Raji (cell line): ENCODE data around the gene SLC5A6.

Experiments used
- POLR2A ChIP-seq: IDR thresholded peaks from 2 replicates; pipeline ENCODE4 v1.6.1; 2011; ENCODE audit warnings: low read depth, low read length, control low read depth; ENCODE audit not compliant: insufficient read depth

SLC5A6 gene

DNA sequence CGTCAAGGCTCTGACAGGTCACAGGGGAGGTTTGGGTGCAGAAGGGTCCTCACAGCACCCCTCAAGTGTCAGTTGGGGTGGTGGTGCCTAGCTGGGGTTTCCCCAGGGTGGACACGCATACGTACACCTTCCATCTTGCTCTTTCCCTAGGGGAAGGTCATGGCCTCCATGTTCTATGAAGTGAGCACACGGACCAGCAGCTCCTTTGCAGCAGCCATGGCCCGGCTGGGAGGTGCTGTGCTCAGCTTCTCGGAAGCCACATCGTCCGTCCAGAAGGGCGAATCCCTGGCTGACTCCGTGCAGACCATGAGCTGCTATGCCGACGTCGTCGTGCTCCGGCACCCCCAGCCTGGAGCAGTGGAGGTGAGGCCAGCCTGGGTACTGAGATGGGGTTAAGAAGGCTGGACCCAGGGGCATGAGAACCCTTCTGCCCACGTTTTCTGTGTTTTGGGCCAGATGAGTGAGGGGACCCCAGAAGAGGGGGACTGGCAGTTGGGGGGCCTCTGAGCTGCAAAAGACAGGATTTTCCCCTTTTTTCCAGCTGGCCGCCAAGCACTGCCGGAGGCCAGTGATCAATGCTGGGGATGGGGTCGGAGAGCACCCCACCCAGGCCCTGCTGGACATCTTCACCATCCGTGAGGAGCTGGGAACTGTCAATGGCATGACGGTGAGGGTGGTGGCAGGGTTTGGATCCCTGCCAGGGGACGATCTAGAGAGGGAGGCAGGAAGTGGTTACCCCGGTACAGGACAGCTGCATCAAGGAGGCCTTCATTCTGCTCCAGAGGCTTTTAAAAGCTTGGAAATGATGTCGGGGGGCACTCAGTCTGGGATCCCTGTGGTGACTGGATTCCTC, 29.9 kb upstream of the SLC5A6 start:
- no peak for TF ChIP-seq POLR2A

DNA sequence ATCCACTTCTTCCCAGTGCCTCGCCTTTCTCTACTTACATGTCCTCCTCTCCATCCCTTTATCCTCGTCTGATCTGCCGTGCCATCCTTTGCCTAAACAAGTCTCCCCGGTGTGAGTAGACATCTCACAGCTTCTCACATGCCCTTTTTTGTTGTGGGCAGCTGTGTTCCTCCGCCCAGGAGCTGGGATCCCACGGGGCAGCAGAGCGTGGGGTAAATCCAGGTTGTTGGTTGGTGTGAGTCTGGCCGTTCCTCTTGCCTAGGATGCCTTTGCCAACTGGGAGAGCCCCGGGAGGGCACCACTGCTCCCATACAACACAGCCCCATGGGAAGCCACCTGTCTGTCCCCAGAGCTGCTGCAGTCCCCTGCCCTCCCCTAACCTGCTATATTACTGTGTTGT, 28.3 kb upstream of the SLC5A6 start:
- no peak for TF ChIP-seq POLR2A

DNA sequence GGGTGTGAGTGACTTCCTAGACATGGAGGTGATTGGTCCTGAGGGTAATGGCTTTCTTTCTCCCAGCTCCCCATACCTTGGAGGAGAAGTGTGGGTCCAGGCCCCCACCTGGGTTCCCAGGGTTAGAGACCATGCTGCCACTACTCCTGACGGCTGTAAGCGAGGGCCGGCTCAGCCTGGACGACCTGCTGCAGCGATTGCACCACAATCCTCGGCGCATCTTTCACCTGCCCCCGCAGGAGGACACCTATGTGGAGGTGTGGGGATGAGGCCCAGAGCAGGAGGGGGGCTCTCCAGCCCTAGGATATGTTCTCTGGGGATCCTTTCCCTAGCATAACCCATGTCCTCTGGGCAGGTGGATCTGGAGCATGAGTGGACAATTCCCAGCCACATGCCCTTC, 26.9 kb upstream of the SLC5A6 start:
- TF ChIP-seq POLR2A = no peak

DNA sequence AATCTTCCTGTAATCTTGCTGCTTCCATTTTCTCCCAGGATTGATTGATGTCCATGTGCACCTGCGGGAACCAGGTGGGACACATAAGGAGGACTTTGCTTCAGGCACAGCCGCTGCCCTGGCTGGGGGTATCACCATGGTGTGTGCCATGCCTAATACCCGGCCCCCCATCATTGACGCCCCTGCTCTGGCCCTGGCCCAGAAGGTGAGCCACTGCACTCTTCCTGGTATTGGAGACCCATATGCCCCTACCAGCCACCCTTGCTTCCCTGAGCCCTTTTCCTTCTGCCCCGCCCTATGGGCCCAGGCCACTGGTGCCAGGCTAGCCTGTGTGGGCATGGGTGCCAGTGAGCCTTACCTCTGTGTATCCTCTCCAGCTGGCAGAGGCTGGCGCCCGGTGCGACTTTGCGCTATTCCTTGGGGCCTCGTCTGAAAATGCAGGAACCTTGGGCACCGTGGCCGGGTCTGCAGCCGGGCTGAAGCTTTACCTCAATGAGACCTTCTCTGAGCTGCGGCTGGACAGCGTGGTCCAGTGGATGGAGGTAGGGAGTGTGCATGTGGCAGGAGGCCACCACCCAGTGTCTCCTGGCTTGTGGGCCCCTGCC, 25.4 kb upstream of the SLC5A6 start:
- TF ChIP-seq POLR2A = no peak

DNA sequence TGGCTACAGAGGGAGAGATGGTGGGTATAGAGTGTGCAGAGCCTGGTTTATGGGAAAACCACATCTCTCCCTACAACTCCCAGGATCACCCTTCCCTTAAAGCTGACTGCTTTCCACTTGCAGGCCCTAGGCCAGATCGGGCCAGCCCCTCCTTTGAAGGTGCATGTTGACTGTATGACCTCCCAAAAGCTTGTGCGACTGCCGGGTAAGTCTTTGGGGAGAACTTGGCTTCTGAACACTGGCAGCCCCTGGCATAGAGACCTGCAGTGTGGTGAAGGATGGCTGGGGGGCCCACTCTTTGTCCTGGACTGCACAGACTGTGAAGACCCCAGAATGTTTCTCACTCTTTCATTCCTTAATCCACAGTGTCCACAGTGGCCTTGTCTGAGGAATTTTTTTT, 24.6 kb upstream of the SLC5A6 start:
- no peak for TF ChIP-seq POLR2A

DNA sequence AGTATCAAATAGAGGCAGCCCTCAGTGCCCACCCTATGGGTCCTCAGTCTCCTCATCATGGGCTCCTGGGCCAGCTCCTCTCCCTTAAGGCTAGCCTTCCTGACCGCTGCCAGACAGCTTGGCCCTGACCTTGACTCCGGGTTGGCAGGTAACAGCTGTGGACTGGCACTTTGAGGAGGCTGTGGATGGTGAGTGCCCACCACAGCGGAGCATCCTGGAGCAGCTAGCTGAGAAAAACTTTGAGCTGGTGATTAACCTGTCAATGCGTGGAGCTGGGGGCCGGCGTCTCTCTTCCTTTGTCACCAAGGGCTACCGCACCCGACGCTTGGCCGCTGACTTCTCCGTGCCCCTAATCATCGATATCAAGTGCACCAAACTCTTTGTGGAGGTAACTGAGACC, 24.1 kb upstream of the SLC5A6 start:
- TF ChIP-seq POLR2A = no peak

DNA sequence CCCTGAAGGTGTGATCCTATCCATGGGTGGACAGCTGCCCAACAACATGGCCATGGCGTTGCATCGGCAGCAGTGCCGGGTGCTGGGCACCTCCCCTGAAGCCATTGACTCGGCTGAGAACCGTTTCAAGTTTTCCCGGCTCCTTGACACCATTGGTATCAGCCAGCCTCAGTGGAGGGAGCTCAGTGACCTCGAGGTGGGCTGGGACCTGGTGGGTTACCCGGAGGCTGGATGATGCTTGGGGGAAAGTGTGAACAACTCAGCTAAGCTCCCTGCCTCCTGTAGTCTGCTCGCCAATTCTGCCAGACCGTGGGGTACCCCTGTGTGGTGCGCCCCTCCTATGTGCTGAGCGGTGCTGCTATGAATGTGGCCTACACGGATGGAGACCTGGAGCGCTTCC, 21.3 kb upstream of the SLC5A6 start:
- no peak for TF ChIP-seq POLR2A

DNA sequence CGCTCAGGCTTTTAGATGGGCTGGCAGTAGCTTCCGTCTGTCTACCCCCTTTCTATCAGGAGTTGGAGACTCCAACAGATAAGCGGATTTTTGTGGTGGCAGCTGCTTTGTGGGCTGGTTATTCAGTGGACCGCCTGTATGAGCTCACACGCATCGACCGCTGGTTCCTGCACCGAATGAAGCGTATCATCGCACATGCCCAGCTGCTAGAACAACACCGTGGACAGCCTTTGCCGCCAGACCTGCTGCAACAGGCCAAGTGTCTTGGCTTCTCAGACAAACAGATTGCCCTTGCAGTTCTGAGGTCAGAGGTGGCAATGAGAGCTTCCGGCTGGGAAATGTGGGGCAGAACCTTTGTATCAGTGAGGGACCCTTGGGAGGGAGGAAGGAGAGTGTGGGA, 19.9 kb upstream of the SLC5A6 start:
- no peak for TF ChIP-seq POLR2A

DNA sequence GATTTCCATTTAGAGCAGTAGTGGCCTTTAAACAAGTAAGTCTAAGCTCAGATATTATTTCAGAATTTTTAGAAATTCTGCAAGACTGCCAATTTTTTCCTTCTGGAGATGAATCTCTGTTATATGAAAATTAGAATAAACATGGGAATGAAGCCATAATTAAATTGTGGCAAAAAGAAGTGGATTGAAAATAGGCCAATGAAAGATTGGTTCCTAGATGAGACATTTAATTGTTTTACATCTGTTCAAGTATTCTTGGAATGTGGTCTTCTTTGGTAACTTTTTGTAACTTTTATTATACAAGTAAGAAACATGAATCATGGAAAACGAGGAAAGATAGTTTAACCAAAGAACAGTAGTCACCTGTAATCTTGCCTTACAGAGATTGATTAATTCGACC, 15.4 kb upstream of the SLC5A6 start:
- no peak for TF ChIP-seq POLR2A

DNA sequence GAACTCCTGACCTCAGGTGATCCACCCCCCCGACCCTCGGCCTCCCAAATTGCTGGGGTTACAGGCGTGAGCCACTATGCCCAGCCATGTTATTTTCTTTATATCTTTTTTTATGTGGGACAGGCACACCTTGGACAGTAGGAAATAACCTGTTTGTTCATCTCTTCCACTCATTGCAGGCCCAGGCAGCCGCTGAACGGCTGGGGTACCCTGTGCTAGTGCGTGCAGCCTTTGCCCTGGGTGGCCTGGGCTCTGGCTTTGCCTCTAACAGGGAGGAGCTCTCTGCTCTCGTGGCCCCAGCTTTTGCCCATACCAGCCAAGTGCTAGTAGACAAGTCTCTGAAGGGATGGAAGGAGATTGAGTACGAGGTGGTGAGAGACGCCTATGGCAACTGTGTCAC, 13.5 kb upstream of the SLC5A6 start:
- no peak for TF ChIP-seq POLR2A

DNA sequence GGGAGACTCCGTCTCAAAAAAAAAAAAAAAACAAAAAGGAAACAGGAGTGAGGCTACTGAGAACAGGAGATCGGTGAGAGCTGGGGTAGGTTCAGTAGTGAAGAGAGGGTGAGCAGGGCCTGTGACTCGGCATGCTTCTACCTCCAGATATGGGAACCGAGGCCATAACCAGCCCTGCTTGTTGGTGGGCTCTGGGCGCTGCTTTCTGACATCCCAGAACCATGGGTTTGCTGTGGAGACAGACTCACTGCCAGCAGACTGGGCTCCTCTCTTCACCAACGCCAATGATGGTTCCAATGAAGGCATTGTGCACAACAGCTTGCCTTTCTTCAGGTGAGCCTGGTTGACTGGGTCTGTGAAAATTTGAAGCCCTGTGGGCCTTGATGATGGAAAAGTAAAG, 11.3 kb upstream of the SLC5A6 start:
- TF ChIP-seq POLR2A = no peak

DNA sequence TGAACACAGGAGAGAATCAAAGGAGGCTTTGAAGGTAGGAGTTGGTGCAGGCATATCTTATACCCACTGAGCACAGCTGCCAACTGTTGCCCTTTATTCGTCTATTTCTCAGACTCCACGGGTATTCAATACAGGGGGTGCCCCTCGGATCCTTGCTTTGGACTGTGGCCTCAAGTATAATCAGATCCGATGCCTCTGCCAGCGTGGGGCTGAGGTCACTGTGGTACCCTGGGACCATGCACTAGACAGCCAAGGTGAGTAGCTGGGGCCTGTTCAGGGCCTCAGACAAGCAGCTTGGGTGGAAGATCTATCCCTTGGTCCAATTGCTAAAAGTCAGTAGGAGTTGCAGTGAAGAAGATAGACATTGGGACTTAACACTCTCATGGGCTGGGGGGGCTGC, 10.3 kb upstream of the SLC5A6 start:
- TF ChIP-seq POLR2A = no peak

DNA sequence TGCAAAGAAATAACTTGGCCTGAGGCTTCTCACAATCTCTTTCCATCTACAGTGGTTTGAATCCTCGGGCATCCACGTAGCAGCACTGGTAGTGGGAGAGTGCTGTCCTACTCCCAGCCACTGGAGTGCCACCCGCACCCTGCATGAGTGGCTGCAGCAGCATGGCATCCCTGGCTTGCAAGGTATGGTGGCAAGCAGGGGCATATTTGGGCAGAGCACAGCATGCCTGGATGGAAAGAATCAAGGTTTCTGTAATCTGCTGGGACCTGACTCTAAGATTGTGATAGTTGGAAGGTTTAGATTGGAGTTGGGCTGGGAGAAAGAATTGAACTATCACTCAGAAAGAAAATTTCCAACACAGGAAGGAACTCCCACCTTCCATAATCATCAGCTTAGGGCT, 9.1 kb upstream of the SLC5A6 start:
- no peak for TF ChIP-seq POLR2A

DNA sequence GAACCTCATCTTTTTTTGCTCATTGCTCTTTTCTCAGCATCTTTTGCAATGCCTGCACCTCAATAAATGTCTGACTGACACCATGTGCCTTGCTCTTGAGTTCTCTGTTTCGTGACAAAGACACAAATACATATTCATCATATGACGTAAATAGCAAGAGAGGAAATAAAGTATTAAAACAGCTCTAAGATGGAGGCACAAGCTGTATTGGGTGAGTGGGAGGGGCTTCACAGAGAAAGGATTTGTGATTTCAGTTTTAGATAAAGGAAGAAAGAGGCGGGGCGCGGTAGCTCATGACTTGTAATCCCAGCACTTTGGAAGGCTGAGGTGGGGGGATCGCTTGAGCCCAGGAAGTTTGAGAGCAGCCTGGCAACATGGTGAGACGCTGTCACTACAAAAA, 8.0 kb upstream of the SLC5A6 start:
- no peak for TF ChIP-seq POLR2A

DNA sequence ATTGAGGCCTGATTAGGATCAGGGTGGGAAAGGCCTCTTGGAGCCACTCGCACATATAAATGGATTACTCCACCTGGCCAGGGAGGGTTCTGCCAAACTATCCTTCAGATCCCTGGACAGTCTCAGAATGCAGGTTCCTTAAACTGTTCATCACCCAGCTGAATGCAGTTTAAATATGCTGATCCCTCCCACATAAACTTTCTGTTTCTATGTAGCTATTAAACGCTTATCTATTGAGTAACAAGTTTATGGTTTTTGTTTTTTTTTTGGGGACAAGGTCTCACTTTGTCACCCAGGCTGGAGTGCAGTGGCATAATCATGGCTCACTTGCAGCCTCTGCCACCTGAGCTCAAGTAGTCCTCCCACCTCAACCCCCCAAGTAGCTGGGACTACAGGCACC, 7.0 kb upstream of the SLC5A6 start:
- TF ChIP-seq POLR2A = no peak

DNA sequence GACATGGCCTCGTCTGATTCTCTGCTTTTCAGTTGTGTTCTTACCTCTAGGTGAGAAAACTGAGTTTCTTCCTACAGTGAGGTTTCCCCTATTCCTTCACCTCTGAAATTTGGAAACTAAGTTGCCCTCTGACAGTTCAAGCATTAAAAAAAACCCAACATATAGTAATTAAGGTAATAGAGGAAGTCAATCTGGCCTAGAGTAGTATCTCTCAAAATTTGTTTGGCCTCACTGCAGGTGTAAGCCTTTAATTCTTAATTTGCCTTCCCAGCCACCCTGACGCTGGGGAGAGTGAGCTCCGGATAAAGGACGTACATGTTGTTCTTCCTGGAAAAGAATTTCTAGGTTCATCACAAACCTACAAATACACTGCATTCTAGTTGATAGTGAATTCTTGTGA, 6.5 kb upstream of the SLC5A6 start:
- no peak for TF ChIP-seq POLR2A
